C4-2B (cell line): Measurements from ENCODE around the gene CD86.

ENCODE experiments used
- H3K27ac ChIP-seq: fragments of 450-650 bp; 2 replicates; pipeline ENCODE4 v1.5.1; 2017
- ZFX ChIP-seq: fragments of 450-650 bp; IDR thresholded peaks from 2 replicates; pipeline ENCODE4 v1.6.1; 2017
- TF ChIP-seq, protein P1 (sequence below): fragments of 450-650 bp; conservative IDR thresholded peaks from 2 replicates; pipeline ENCODE4 v1.5.1; 2017; ENCODE audit warnings: mild to moderate bottlenecking

The CD86 gene

DNA sequence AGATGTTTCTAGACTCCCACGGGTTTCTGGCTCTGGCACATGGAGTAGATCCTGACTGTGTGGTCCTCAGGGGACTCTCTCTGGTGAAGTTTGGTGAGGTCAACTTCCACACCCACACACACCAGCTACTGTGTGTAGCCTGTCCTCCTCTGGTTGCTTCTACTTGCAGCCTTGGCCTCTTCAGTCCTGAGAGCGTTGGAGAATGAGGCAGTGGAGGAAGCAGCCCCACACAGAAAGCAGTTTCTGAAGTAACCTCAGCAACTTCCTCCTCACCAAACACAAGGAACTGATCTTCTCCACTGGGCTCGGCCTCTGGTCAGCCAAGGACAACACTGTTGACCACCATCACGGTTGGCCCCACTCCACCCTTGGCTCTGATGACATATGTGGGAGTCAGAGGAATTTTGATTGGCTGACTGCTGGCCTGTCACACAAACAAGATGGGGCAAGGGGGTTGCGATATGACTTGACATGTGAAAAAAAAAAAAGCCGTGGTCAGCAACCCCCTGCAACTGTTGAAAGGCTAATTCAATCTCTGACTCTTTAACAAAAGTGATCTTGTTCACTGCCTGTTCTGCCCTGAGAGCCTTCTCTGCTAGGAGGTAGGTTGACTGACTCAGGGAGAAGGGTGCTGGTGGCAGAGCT, 19.6 kb downstream of the CD86 start:
- TF ChIP-seq ZFX, result no peak
- TF ChIP-seq, protein P1, sequence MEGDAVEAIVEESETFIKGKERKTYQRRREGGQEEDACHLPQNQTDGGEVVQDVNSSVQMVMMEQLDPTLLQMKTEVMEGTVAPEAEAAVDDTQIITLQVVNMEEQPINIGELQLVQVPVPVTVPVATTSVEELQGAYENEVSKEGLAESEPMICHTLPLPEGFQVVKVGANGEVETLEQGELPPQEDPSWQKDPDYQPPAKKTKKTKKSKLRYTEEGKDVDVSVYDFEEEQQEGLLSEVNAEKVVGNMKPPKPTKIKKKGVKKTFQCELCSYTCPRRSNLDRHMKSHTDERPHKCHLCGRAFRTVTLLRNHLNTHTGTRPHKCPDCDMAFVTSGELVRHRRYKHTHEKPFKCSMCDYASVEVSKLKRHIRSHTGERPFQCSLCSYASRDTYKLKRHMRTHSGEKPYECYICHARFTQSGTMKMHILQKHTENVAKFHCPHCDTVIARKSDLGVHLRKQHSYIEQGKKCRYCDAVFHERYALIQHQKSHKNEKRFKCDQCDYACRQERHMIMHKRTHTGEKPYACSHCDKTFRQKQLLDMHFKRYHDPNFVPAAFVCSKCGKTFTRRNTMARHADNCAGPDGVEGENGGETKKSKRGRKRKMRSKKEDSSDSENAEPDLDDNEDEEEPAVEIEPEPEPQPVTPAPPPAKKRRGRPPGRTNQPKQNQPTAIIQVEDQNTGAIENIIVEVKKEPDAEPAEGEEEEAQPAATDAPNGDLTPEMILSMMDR, result no peak
- H3K27ac ChIP-seq, result peak overlapping the region; percentile 81

DNA sequence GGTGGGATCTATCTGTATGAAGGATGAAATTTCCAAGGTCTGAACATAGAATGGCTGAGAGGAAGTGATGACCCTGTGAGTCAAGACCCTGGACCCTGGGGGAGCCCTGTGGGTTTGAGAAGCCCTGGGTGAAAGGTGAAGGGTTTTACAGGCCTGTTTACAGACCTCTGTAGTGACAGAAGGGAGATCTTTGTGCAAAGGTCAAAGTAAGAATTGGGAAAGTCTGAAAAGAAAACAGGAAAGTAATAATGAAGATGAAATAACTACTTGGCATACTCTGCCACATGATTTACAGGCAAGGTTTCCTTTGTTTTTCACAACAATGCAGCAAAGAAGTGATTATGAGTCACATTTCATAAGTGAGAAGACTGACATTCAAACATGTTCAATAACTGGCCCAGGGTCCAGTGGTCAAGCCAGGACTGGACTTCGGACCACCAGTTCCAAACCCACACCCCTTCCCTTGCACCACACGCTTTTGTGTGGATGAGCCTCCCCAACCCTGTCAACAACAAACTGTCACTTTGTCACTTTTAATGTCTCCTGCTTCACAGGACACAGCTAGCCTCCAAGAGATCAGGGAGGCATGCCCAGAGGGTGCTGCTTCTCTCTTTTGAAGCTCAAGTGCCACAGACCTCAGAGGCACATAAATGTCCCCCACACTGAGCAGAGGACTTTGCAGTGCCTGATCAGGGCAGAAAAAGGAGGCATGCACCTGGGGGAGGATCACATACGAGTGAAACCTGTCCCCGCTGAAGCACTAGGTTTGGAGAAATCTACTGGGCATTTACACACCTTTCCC, 21.5 kb downstream of the CD86 start:
- no peak overlapping the region for H3K27ac ChIP-seq
- TF ChIP-seq, protein P1, result no peak
- no peak for TF ChIP-seq ZFX

DNA sequence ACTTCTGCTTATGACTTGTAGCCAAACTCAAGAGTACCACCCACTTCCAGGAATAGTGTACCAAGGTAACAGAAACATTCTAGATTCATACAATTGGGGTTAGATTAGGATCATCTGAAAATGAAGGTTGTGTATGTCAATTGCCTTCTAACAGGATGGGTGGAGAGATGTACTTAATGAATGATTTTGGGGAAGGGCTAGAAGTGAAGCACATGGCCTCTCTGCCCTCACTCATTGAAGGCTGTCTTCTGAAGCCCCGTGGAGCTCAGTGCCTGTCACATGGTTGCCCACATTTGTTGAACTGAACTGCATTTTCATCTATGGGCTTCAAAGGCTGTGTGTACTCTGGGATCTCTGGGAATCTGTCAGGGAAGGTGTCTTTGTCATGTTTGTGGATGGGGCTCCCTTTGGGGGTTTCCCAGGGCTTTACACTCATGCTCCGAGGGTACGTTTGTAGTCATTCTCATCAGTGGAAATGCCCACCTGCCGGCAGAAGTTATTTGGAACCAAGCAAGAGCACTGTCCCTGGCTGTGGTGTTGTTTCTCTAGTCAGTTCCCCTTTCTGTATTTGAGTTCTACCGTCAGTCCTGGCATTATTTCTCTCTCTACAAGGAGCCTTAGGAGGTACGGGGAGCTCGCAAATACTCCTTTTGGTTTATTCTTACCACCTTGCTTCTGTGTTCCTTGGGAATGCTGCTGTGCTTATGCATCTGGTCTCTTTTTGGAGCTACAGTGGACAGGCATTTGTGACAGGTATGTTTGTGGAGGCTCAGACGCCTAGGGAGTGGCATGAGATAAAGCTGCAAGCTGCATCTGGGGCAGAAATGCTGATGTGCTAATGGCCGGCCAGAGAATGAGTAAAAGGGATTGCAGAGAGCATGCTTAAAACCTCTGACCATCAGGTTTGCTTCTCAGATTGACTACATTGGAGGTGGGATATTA, 22.4 kb downstream of the CD86 start:
- TF ChIP-seq, protein P1, result no peak
- no peak for TF ChIP-seq ZFX

DNA sequence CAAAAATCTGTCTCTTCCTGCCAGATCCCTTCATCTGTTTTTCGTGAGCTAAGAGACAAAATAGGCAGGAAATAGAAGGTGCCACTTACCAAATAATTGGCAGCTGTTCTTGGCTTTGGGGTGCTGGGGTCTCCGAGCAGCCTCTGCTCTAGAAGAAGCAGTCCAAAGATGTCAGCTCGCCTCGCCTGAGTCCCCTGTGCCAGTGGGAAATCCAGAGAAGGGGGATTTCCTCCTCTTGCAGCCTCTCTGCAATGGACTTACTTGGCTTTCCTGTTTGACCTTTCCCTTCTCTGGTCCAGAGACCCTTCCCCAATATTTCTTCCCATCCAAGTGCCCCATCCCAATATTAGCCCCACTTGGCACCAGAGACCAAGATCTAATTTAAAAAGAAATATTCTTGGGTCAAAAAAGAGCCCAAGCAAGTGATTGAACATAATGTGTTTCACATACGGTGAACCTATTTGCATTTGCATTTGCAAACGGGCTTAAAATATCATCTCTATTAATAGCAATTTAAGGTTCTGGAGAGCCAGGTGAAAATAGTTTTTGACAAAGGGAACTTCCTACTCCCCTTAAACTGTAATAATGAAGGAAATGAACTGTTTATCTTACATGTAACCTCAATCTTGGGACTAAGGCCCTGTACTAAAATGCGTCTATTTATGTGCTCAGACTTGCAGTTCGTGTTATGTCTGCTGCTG, 23.2 kb downstream of the CD86 start:
- no peak overlapping the region for H3K27ac ChIP-seq
- TF ChIP-seq, protein P1, result no peak
- no peak for TF ChIP-seq ZFX

More for the DNA sequence above, 22.4 kb downstream of the CD86 start:
- H3K27ac ChIP-seq, result no peak overlapping the region

DNA sequence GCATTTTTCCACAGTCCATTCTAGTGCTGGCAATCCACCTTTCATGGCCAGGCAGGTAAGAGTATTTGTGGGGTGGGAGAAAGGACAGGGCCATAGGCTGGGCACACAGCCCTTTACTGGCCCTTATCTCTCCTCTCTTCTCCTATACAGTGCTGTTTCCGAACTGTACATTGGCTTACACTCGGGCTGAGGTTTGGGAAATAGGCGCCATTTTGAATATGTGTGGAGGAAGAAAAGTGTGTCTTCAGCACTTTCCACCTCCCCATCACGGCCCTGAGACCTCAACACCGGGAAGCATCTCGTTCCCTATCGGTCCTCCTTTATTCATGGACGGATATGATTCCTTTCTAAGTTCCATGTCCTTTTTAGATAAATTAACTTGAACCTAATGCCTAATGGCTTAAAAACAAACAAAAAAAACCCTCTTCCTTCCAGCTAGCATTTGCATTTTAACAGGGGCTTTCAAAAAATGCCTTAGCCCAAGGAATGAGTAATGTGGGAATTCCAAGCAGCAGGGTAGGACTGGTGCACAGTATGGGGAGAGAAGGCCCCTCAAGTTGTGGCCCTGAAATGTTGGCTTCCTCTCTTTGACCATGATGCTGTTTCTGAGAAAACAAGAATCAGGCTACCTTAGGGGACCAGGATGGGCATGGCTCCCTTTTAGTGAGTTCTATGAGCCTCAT, 24.5 kb downstream of the CD86 start:
- no peak overlapping the region for H3K27ac ChIP-seq
- no peak for TF ChIP-seq ZFX
- TF ChIP-seq, protein P1, result no peak

DNA sequence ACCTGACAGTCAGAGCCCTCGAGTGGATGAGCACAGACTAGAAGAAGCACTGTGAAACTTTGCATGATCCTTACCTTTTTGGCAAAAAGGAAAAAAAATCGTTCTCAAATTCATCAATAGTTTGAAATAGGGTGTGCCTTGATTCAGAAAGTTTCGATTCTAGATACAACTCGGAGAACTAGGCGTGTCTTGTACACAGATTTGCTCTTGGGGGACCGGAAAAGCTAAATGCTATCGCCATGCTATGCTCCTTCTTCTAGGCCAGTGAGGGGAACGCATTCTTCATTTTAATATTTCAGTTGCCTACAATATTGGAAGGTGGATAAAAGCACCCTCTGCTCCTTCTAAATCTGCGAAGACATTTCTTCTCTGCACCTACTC, 25.0 kb downstream of the CD86 start:
- TF ChIP-seq, protein P1, result no peak
- TF ChIP-seq ZFX, result no peak
- no peak overlapping the region for H3K27ac ChIP-seq
